T-helper 2 cell (primary cell): ENCODE results near the gene ROPN1L.

ENCODE experiments used
- DNase-seq, 5 experiments: peaks; one replicate each; pipeline versions ENCODE4 v3.0.0 to v3.0.0-alpha.2; 2012 to 2022

The ROPN1L gene

GRCh38 chr5:10459080-10460055 lies 17.7 kb downstream of the ROPN1L start:
- no peak for DNase-seq

GRCh38 chr5:10460252-10460906 lies 18.7 kb downstream of the ROPN1L start:
- no peak for DNase-seq

GRCh38 chr5:10461041-10461440 lies 19.4 kb downstream of the ROPN1L start:
- no peak for DNase-seq

- DNase-seq: no peak
Observed at GRCh38 chr5:10461904-10462555, 20.4 kb downstream of the ROPN1L start.

GRCh38 chr5:10463566-10463965 lies 21.9 kb downstream of the ROPN1L start:
- no peak for DNase-seq

- DNase-seq: no peak
Observed at GRCh38 chr5:10464173-10464572, 22.5 kb downstream of the ROPN1L start.

- DNase-seq: no peak
Observed at GRCh38 chr5:10465726-10466125, 24.0 kb downstream of the ROPN1L start.

- DNase-seq: no peak
Observed at GRCh38 chr5:10466446-10467073, 24.9 kb downstream of the ROPN1L start.

- DNase-seq: no peak
Observed at GRCh38 chr5:10467281-10468198, 25.9 kb downstream of the ROPN1L start.

- no peak for DNase-seq
Observed at GRCh38 chr5:10468256-10468655, 26.6 kb downstream of the ROPN1L start.

- DNase-seq: no peak
Observed at GRCh38 chr5:10469253-10470050, 27.8 kb downstream of the ROPN1L start.

- no peak for DNase-seq
Observed at GRCh38 chr5:10470669-10471068, 29.0 kb downstream of the ROPN1L start.

GRCh38 chr5:10471677-10472076 lies 30.0 kb downstream of the ROPN1L start:
- DNase-seq: no peak

- DNase-seq: no peak
Observed at GRCh38 chr5:10474521-10475075, 32.9 kb downstream of the ROPN1L start.

GRCh38 chr5:10475931-10476676 lies 34.4 kb downstream of the ROPN1L start:
- DNase-seq: no peak

- DNase-seq: no peak
Observed at GRCh38 chr5:10476878-10477277, 35.2 kb downstream of the ROPN1L start.

GRCh38 chr5:10477943-10478342 lies 36.3 kb downstream of the ROPN1L start:
- DNase-seq: no peak

- DNase-seq: no peak
Observed at GRCh38 chr5:10478436-10478835, 36.8 kb downstream of the ROPN1L start.

- DNase-seq: no peak
Observed at GRCh38 chr5:10479154-10479721, 37.6 kb downstream of the ROPN1L start.
